H1 (cell line): ENCODE data around the gene DHRS3. TPM values are rescaled to one million over a fixed set of nuclear protein-coding genes. Genes with fewer than 3 reads are reported as not detected.

ENCODE experiments used
- CTCF ChIA-PET: fragments of 300-600 bp; sonication (Branson Sonifier 250); formaldehyde crosslinking; loops from one replicate; lab custom pipeline; 2021; ENCODE audit not compliant: partially characterized antibody; lab: Charles Lee
- POLR2A ChIA-PET: fragments of 300-600 bp; sonication (Branson Sonifier 250); formaldehyde crosslinking; loops from one replicate; lab custom pipeline; 2021; ENCODE audit warnings: inconsistent platforms; ENCODE audit not compliant: partially characterized antibody; lab: Charles Lee
- DNase-seq, 2 experiments: peaks; one replicate each; pipeline versions ENCODE4 v3.0.0 to v3.0.0-alpha.2; 2010 to 2022; ENCODE audit warnings: low spot score in 2 of 2, low read depth in 1 of 2, mixed read lengths in 1 of 2
- FAIRE-seq: peaks from 2 replicates; lab custom pipeline; 2011; peaks lifted over from hg19 to GRCh38; lab: Jason Lieb, UNC
- H2AFZ ChIP-seq: 2 replicates; pipeline ENCODE4 v1.8.1; 2012; ENCODE audit warnings: low read length, inconsistent platforms
- H2AK5ac ChIP-seq: 2 replicates; pipeline ENCODE4 v1.6.1; 2013; ENCODE audit warnings: low read depth, low read length
- H2BK120ac ChIP-seq: replicated peaks from 2 replicates; pipeline ENCODE3; 2013; ENCODE audit warnings: low read depth, low read length, inconsistent platforms
- H2BK12ac ChIP-seq: 2 replicates; pipeline ENCODE4 v1.6.1; 2013; ENCODE audit warnings: low read depth, low read length
- H2BK15ac ChIP-seq: 2 replicates; pipeline ENCODE4 v1.6.1; 2013; ENCODE audit warnings: low read length
- H2BK20ac ChIP-seq: 2 replicates; pipeline ENCODE4 v1.6.1; 2013; ENCODE audit warnings: low read length
- H2BK5ac ChIP-seq: 2 replicates; pipeline ENCODE4 v1.6.1; 2013; ENCODE audit warnings: low read depth, low read length
- H3K14ac ChIP-seq: 2 replicates; pipeline ENCODE4 v1.6.1; 2013; ENCODE audit warnings: inconsistent platforms; ENCODE audit not compliant: insufficient read length
- H3K18ac ChIP-seq: 2 replicates; pipeline ENCODE4 v1.6.1; 2013; ENCODE audit warnings: low read length; ENCODE audit errors: extremely low read depth
- H3K23ac ChIP-seq: 2 replicates; pipeline ENCODE4 v1.6.1; 2013; ENCODE audit warnings: inconsistent platforms; ENCODE audit not compliant: insufficient read length
- H3K23me2 ChIP-seq: 2 replicates; pipeline ENCODE4 v1.6.1; 2013; ENCODE audit warnings: low read depth, low read length
- H3K27ac ChIP-seq: 2 replicates; pipeline ENCODE4 v1.6.1; 2011; ENCODE audit warnings: low read depth, low read length, inconsistent platforms
- H3K27me3 ChIP-seq, 4 experiments: replicated peaks in 1 of 4; 1 replicate in 1 of 4; 2 replicates in 3 of 4; pipeline versions ENCODE4 v1.6.1 to v1.8.1; 2011 to 2013; ENCODE audit warnings: low read length in 3 of 4, mild to moderate bottlenecking in 3 of 4, inconsistent platforms in 2 of 4, mixed read lengths in 2 of 4, moderate library complexity in 1 of 4; ENCODE audit not compliant: control insufficient read depth in 3 of 4, insufficient read depth in 3 of 4; ENCODE audit errors: extremely low read depth in 1 of 4
- H3K36me3 ChIP-seq, 4 experiments: 2 replicates each; pipeline versions ENCODE4 v1.6.1 to v1.8.1; 2011 to 2013; ENCODE audit warnings: mild to moderate bottlenecking in 4 of 4, low read length in 3 of 4, moderate library complexity in 2 of 4, control low read depth in 1 of 4, inconsistent platforms in 1 of 4; ENCODE audit not compliant: insufficient read depth in 4 of 4, control insufficient read depth in 2 of 4
- H3K4ac ChIP-seq: replicated peaks from 2 replicates; pipeline ENCODE3; 2013; ENCODE audit warnings: low read length, low read depth, mixed read lengths, inconsistent platforms; ENCODE audit not compliant: insufficient read length
- H3K4me1 ChIP-seq, 4 experiments: replicated peaks in 1 of 4; 1 replicate in 1 of 4; 2 replicates in 3 of 4; pipeline versions ENCODE4 v1.6.1 to v1.8.1; 2011 to 2013; ENCODE audit warnings: low read length in 3 of 4, inconsistent platforms in 2 of 4, mixed read lengths in 1 of 4; ENCODE audit not compliant: insufficient read depth in 4 of 4, control insufficient read depth in 3 of 4
- H3K4me2 ChIP-seq, 2 experiments: 2 replicates each; pipeline versions ENCODE4 v1.6.1 to v1.8.1; 2011 to 2013; ENCODE audit warnings: low read depth in 2 of 2, low read length in 2 of 2, control low read depth in 1 of 2, inconsistent platforms in 1 of 2, mild to moderate bottlenecking in 1 of 2; ENCODE audit not compliant: insufficient read depth in 1 of 2
- H3K4me3 ChIP-seq, 4 experiments: fragments of 200-600, 300-600 bp in 1 of 4; sonication (generic), shearing (Covaris generic), sonication (Bioruptor Twin) in 1 of 4; 2 replicates each; pipeline versions ENCODE4 v1.5.1 to v1.8.1; 2011 to 2016; ENCODE audit warnings: low read length in 4 of 4, low read depth in 3 of 4, control low read depth in 2 of 4, inconsistent platforms in 2 of 4, mild to moderate bottlenecking in 2 of 4, mixed read lengths in 1 of 4, moderate library complexity in 1 of 4; ENCODE audit not compliant: insufficient read depth in 2 of 4; ENCODE audit errors: extremely low read depth in 1 of 4
- H3K56ac ChIP-seq: replicated peaks from 2 replicates; pipeline ENCODE3; 2013; ENCODE audit warnings: low read depth, mild to moderate bottlenecking, mixed read lengths, low read length, inconsistent platforms; ENCODE audit not compliant: insufficient read length
- H3K79me1 ChIP-seq: 2 replicates; pipeline ENCODE4 v1.6.1; 2013; ENCODE audit warnings: low read depth, low read length, control low read depth
- H3K79me2 ChIP-seq, 2 experiments: 2 replicates each; pipeline versions ENCODE4 v1.6.1 to v1.8.1; 2012 to 2013; ENCODE audit warnings: low read length in 2 of 2, mild to moderate bottlenecking in 2 of 2, inconsistent platforms in 1 of 2; ENCODE audit not compliant: insufficient read depth in 2 of 2, control insufficient read depth in 1 of 2
- H3K9ac ChIP-seq, 4 experiments: replicated peaks in 1 of 4; 1 replicate in 1 of 4; 2 replicates in 3 of 4; pipeline versions ENCODE4 v1.6.1 to v1.8.1; 2011 to 2013; ENCODE audit warnings: low read depth in 3 of 4, low read length in 3 of 4, control low read depth in 2 of 4, mild to moderate bottlenecking in 2 of 4, moderate library complexity in 2 of 4, inconsistent platforms in 1 of 4; ENCODE audit errors: extremely low read depth in 1 of 4
- H3K9me3 ChIP-seq, 2 experiments: 2 replicates each; pipeline versions ENCODE4 v1.6.1 to v1.8.1; 2012 to 2013; ENCODE audit warnings: mild to moderate bottlenecking in 2 of 2, moderate library complexity in 2 of 2, control low read depth in 1 of 2, inconsistent platforms in 1 of 2, low read depth in 1 of 2, low read length in 1 of 2, mixed read lengths in 1 of 2; ENCODE audit not compliant: insufficient read depth in 2 of 2
- H4K20me1 ChIP-seq, 2 experiments: replicated peaks in 1 of 2; 2 replicates each; pipeline versions ENCODE3 to v1.8.1; 2011 to 2013; ENCODE audit warnings: inconsistent platforms in 2 of 2, low read length in 2 of 2, mild to moderate bottlenecking in 1 of 2; ENCODE audit not compliant: insufficient read depth in 2 of 2, control insufficient read depth in 1 of 2
- H4K5ac ChIP-seq: 2 replicates; pipeline ENCODE4 v1.6.1; 2013; ENCODE audit warnings: low read length, low read depth, mixed read lengths, inconsistent platforms; ENCODE audit not compliant: insufficient read length
- H4K8ac ChIP-seq: 2 replicates; pipeline ENCODE4 v1.8.0; 2013; ENCODE audit warnings: mild to moderate bottlenecking, moderate library complexity, low read length, inconsistent platforms; ENCODE audit not compliant: insufficient read depth; ENCODE audit errors: extremely low read depth
- H4K91ac ChIP-seq: replicated peaks from 2 replicates; pipeline ENCODE3; 2013; ENCODE audit warnings: low read length, mixed read lengths, inconsistent platforms; ENCODE audit not compliant: insufficient read length
- BACH1 ChIP-seq: IDR thresholded peaks from 2 replicates; pipeline ENCODE4 v1.6.1; 2012; ENCODE audit warnings: low read length, improper control_type of control experiment
- GABPA ChIP-seq: IDR thresholded peaks from 2 replicates; pipeline ENCODE4 v1.6.1; 2011; ENCODE audit warnings: mild to moderate bottlenecking, low read length, moderate library complexity, borderline replicate concordance; ENCODE audit not compliant: insufficient read depth
- JUN ChIP-seq: IDR thresholded peaks from 2 replicates; pipeline ENCODE4 v1.6.1; 2011; ENCODE audit warnings: low read depth, mild to moderate bottlenecking, improper control_type of control experiment, low read length
- KDM4A ChIP-seq: IDR thresholded peaks from one replicate; pipeline ENCODE4 v1.7.1; 2012; ENCODE audit warnings: low read depth, mild to moderate bottlenecking, moderate library complexity, low read length, inconsistent platforms; ENCODE audit not compliant: severe bottlenecking
- NANOG ChIP-seq: IDR thresholded peaks from 2 replicates; pipeline ENCODE4 v1.6.1; 2011; ENCODE audit warnings: low read length, low read depth, mild to moderate bottlenecking, inconsistent platforms; ENCODE audit not compliant: insufficient read depth, poor library complexity, severe bottlenecking
- NRF1 ChIP-seq: IDR thresholded peaks from 2 replicates; pipeline ENCODE4 v1.6.1; 2011; ENCODE audit warnings: mild to moderate bottlenecking, low read depth, low read length, improper control_type of control experiment
- POLR2A ChIP-seq, 2 experiments: IDR thresholded peaks; 1 replicate in 1 of 2; 2 replicates in 1 of 2; pipeline ENCODE4 v1.6.1; 2011; ENCODE audit warnings: low read depth in 2 of 2, low read length in 2 of 2, mild to moderate bottlenecking in 2 of 2; ENCODE audit errors: control extremely low read depth in 1 of 2
- RXRA ChIP-seq: IDR thresholded peaks from 2 replicates; pipeline ENCODE4 v1.6.1; 2011; ENCODE audit warnings: low read depth, mild to moderate bottlenecking, low read length, moderate library complexity; ENCODE audit not compliant: insufficient read depth
- SIRT6 ChIP-seq: IDR thresholded peaks from one replicate; pipeline ENCODE4 v1.7.1; 2012; ENCODE audit warnings: low read length, inconsistent platforms
- TBP ChIP-seq: IDR thresholded peaks from 2 replicates; pipeline ENCODE4 v1.6.1; 2011; ENCODE audit warnings: low read depth, low read length, improper control_type of control experiment
- TEAD4 ChIP-seq: IDR thresholded peaks from 2 replicates; pipeline ENCODE4 v1.6.1; 2012; ENCODE audit warnings: low read depth, low read length, inconsistent platforms, mixed read lengths
- WGBS, 2 experiments: shearing (Covaris generic) in 1 of 2; methylation state at CpG; one replicate each; pipeline versions ENCODE4 v1.1.6 to v1.1.7; 2013 to 2015; ENCODE audit warnings: low lambda C conversion rate in 2 of 2, mixed read lengths in 2 of 2, inconsistent platforms in 1 of 2, low coverage in 1 of 2, missing lambda C conversion rate in 1 of 2; ENCODE audit not compliant: insufficient replicate concordance in 2 of 2, insufficient coverage in 1 of 2, insufficient read length in 1 of 2; ENCODE audit errors: extremely low coverage in 1 of 2, missing lambda C conversion rate in 1 of 2; 5-methylcytosine and 5-hydroxymethylcytosine counted together
- polyA plus RNA-seq, 7 experiments: library from polyadenylated mRNA; depleted of rRNA in 3 of 7; stranded (reverse) in 5 of 7; unstranded in 2 of 7; fragments of >200 nt in 5 of 7; fragments of 200-250 nt in 2 of 7; gene quantifications; 1 replicate in 5 of 7; 2 replicates in 1 of 7; 4 replicates in 1 of 7; pipeline versions ENCODE4 v1.2.1 to v1.2.3, GENCODE V29; 2011 to 2013; ENCODE audit warnings: missing spikeins in 2 of 7, mixed read lengths in 2 of 7
- total RNA-seq: library from RNA; stranded (reverse); fragmentation: NEBNext Ultra II Directional; extraction: Animal tissue kit (Norgen Biotek cat#: 25700); gene quantifications from 2 replicates; pipeline ENCODE4 v1.2.1, GENCODE V29; 2021
- TF ChIP-seq, protein P1 (sequence below), 3 experiments: IDR thresholded peaks; 1 replicate in 2 of 3; 2 replicates in 1 of 3; pipeline versions ENCODE4 v1.5.1 to v1.6.1; 2011; ENCODE audit warnings: low read length in 3 of 3, mild to moderate bottlenecking in 3 of 3, inconsistent platforms in 2 of 3, low read depth in 1 of 3, moderate library complexity in 1 of 3; ENCODE audit not compliant: insufficient read depth in 1 of 3; ENCODE audit errors: control extremely low read depth in 1 of 3

The DHRS3 gene
- total and polyA plus RNA-seq, 2 of the 8 experiments (the other 6 are each of a cell fraction or from before 2014, with no cell fraction given), result 32.5 to 36.4 TPM

DNA sequence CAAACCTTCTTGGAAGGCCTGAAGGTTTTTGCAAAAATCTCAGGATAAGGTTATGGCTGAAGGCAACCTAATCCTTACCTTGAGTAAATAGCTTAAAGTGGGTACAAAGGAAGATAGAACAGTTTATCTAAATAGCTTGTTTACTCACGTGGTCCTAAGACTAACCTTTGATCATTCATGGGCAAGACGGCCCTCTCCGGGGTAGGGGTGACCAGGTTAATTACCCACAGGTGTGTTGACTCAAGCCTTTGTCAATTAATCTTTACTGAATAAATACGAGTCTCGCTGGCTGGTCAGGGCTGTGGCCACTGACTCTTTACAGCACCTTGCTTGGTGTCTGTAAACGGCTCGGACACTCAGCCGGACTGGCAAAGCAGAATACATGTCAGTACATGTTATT lies 36.6 kb upstream of the DHRS3 start:
- no peak overlapping the region for H3K14ac ChIP-seq
- no peaks in the 10 kb centered on the region for H4K20me1 ChIP-seq
- DNase-seq (no peak), FAIRE-seq (no peak)
- H4K91ac ChIP-seq, result no peak overlapping the region
- ChIA-PET CTCF (interaction anchor here (0.6 kb wide), 1 partner anchor 342 kb away, joined by 3 read pairs; no protein-coding TSS in a partner anchor), POLR2A (no interaction called here)
- 0 out of 7 replicates have a peak, but pooled peaks cover 0 to 1% (median 0%) of the 10 kb centered on the region in 4 experiments for H3K27me3 ChIP-seq
- peaks cover 3 to 10% of the 10 kb centered on the region in 2 experiments; a peak in 1 of 4 replicates for H3K9me3 ChIP-seq
- H3K79me2 ChIP-seq, result no peaks in the 10 kb centered on the region
- H3K56ac ChIP-seq, result no peak overlapping the region
- H2AK5ac ChIP-seq, result no peak overlapping the region
- no peak overlapping the region for H3K4me2 ChIP-seq
- no peak overlapping the region for H3K4me3 ChIP-seq
- no peak overlapping the region for H3K23ac ChIP-seq
- WGBS, 2 experiments, result 95% methylated on average over 8 of the region's 8 CpGs; no CpG with 5 or more reads in 1 of the 2 experiments
- no peaks in the 10 kb centered on the region for H3K36me3 ChIP-seq
- no peak overlapping the region for H2BK20ac ChIP-seq
- H4K8ac ChIP-seq, result no peak overlapping the region
- no peak overlapping the region for H2BK5ac ChIP-seq
- H4K5ac ChIP-seq, result no peak overlapping the region
- H3K4ac ChIP-seq, result no peak overlapping the region
- H2AFZ ChIP-seq, result no peak overlapping the region
- H2BK120ac ChIP-seq, result no peak overlapping the region
- no peaks in the 10 kb centered on the region for H3K79me1 ChIP-seq
- no peak overlapping the region for H3K27ac ChIP-seq
- H2BK12ac ChIP-seq, result no peak overlapping the region
- no peak overlapping the region for H3K18ac ChIP-seq
- H2BK15ac ChIP-seq, result no peak overlapping the region
- H3K4me1 ChIP-seq, result no peaks in the 10 kb centered on the region
- no peak overlapping the region for H3K9ac ChIP-seq
- H3K23me2 ChIP-seq, result no peaks in the 10 kb centered on the region
- TF ChIP-seq NRF1 (no peak), POLR2A (IDR thresholded peaks at IDR 0.05; ENCODE audit: control extremely low read depth in 1 of 2, low read depth in 2 of 2, low read length in 2 of 2) (no peak), JUN (no peak), TEAD4 (no peak), KDM4A (no peak), GABPA (no peak), TBP (no peak), BACH1 (no peak), SIRT6 (no peak), NANOG (no peak), RXRA (no peak)
- TF ChIP-seq, protein P1, sequence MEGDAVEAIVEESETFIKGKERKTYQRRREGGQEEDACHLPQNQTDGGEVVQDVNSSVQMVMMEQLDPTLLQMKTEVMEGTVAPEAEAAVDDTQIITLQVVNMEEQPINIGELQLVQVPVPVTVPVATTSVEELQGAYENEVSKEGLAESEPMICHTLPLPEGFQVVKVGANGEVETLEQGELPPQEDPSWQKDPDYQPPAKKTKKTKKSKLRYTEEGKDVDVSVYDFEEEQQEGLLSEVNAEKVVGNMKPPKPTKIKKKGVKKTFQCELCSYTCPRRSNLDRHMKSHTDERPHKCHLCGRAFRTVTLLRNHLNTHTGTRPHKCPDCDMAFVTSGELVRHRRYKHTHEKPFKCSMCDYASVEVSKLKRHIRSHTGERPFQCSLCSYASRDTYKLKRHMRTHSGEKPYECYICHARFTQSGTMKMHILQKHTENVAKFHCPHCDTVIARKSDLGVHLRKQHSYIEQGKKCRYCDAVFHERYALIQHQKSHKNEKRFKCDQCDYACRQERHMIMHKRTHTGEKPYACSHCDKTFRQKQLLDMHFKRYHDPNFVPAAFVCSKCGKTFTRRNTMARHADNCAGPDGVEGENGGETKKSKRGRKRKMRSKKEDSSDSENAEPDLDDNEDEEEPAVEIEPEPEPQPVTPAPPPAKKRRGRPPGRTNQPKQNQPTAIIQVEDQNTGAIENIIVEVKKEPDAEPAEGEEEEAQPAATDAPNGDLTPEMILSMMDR (IDR thresholded peaks at IDR 0.05; ENCODE audit: control extremely low read depth in 1 of 3, insufficient read depth in 1 of 3, low read depth in 1 of 3, low read length in 3 of 3), result no peak
